WTC11 (cell line): ENCODE data around the gene ATXN10. TPM values are rescaled to one million over a fixed set of nuclear protein-coding genes. Genes with fewer than 3 reads are reported as not detected.

Experiments used
- ATAC-seq: fragments of 200-7000 bp; cut with Tn5 transposase; 2 replicates; pipeline ENCODE4 v1.10.0; 2021; ENCODE audit warnings: mild to moderate bottlenecking, moderate library complexity
- CTCF ChIA-PET: fragments of 300-600 bp; sonication (Branson Sonifier 250); formaldehyde crosslinking; loops from one replicate; lab custom pipeline; 2021; ENCODE audit warnings: antibody characterized with exemption; lab: Charles Lee
- POLR2A ChIA-PET: fragments of 350-600 bp; sonication (Branson Sonifier 250); formaldehyde crosslinking; loops from one replicate; lab custom pipeline; 2021; ENCODE audit warnings: antibody characterized with exemption; lab: Charles Lee
- DNase-seq: peaks from one replicate; pipeline ENCODE4 v3.0.0; 2021; ENCODE audit warnings: low spot score
- H3K27ac Mint-ChIP-seq: 2 replicates; pipeline ENCODE4 v1.8.0; 2021; ENCODE audit warnings: mixed read lengths
- H3K27me3 Mint-ChIP-seq: 2 replicates; pipeline ENCODE4 v1.8.0; 2021; ENCODE audit warnings: low read depth, mild to moderate bottlenecking, moderate library complexity, mixed read lengths
- H3K36me3 Mint-ChIP-seq: 2 replicates; pipeline ENCODE4 v1.8.0; 2021; ENCODE audit warnings: mixed read lengths
- H3K4me1 Mint-ChIP-seq: 2 replicates; pipeline ENCODE4 v1.8.0; 2022; ENCODE audit warnings: mixed read lengths
- H3K4me3 Mint-ChIP-seq: 2 replicates; pipeline ENCODE4 v1.8.0; 2021; ENCODE audit warnings: mild to moderate bottlenecking, moderate library complexity, mixed read lengths
- H3K9me3 Mint-ChIP-seq: 2 replicates; pipeline ENCODE4 v1.8.0; 2021; ENCODE audit warnings: mixed read lengths
- ATF1 ChIP-seq: sonication (generic); formaldehyde crosslinking; IDR thresholded peaks from 2 replicates; pipeline ENCODE4 v1.8.1; 2023; ENCODE audit warnings: mild to moderate bottlenecking, moderate library complexity, missing genetic modification reagents
- CBFB ChIP-seq: sonication (generic); formaldehyde crosslinking; IDR thresholded peaks from 2 replicates; pipeline ENCODE4 v1.8.1; 2022; ENCODE audit warnings: mild to moderate bottlenecking, low read depth, missing genetic modification reagents
- FOXK1 ChIP-seq: sonication (generic); formaldehyde crosslinking; IDR thresholded peaks from 2 replicates; pipeline ENCODE4 v1.8.0; 2022; ENCODE audit warnings: mild to moderate bottlenecking, moderate library complexity, missing genetic modification reagents
- MYBL2 ChIP-seq: sonication (generic); formaldehyde crosslinking; IDR thresholded peaks from 2 replicates; pipeline ENCODE4 v1.8.1; 2023; ENCODE audit warnings: mild to moderate bottlenecking, moderate library complexity, missing genetic modification reagents
- NFE2L1 ChIP-seq: sonication (generic); formaldehyde crosslinking; IDR thresholded peaks from 2 replicates; pipeline ENCODE4 v1.8.1; 2023; ENCODE audit warnings: missing genetic modification reagents
- RELA ChIP-seq: sonication (generic); formaldehyde crosslinking; IDR thresholded peaks from 2 replicates; pipeline ENCODE4 v1.8.1; 2022; ENCODE audit warnings: missing genetic modification reagents, mild to moderate bottlenecking, borderline replicate concordance
- SMAD4 ChIP-seq: sonication (generic); formaldehyde crosslinking; IDR thresholded peaks from 2 replicates; pipeline ENCODE4 v1.8.0; 2022; ENCODE audit warnings: mild to moderate bottlenecking, missing genetic modification reagents
- SP1 ChIP-seq: sonication (generic); formaldehyde crosslinking; conservative IDR thresholded peaks from 2 replicates; pipeline ENCODE4 v1.8.1; 2022; ENCODE audit warnings: missing genetic modification reagents
- ZNF232 ChIP-seq: sonication (generic); formaldehyde crosslinking; IDR thresholded peaks from 2 replicates; pipeline ENCODE4 v1.8.0; 2022; ENCODE audit warnings: mild to moderate bottlenecking, missing genetic modification reagents
- total RNA-seq: library from RNA; stranded (reverse); gene quantifications from 3 replicates; pipeline ENCODE4 v1.2.3, GENCODE V29; 2021
- TF ChIP-seq, protein P1 (sequence below): sonication (generic); formaldehyde crosslinking; IDR thresholded peaks from 2 replicates; pipeline ENCODE4 v1.8.0; 2022; ENCODE audit warnings: missing genetic modification reagents
- TF ChIP-seq, protein P2 (sequence below): fragments of 250-450 bp; sonication (Bioruptor Pico); IDR thresholded peaks from 2 replicates; pipeline ENCODE4 v1.9.0; 2021; ENCODE audit warnings: mild to moderate bottlenecking
- TF ChIP-seq, protein P3 (sequence below): sonication (generic); formaldehyde crosslinking; IDR thresholded peaks from 2 replicates; pipeline ENCODE4 v1.8.1; 2022; ENCODE audit warnings: mild to moderate bottlenecking, missing genetic modification reagents, moderate library complexity, borderline replicate concordance
- TF ChIP-seq, protein P4 (sequence below): sonication (generic); formaldehyde crosslinking; IDR thresholded peaks from 2 replicates; pipeline ENCODE4 v1.8.0; 2023; ENCODE audit warnings: missing genetic modification reagents, mild to moderate bottlenecking, borderline replicate concordance

The ATXN10 gene
- total RNA-seq, 1 experiment from 2014 or later, result 185 TPM

DNA sequence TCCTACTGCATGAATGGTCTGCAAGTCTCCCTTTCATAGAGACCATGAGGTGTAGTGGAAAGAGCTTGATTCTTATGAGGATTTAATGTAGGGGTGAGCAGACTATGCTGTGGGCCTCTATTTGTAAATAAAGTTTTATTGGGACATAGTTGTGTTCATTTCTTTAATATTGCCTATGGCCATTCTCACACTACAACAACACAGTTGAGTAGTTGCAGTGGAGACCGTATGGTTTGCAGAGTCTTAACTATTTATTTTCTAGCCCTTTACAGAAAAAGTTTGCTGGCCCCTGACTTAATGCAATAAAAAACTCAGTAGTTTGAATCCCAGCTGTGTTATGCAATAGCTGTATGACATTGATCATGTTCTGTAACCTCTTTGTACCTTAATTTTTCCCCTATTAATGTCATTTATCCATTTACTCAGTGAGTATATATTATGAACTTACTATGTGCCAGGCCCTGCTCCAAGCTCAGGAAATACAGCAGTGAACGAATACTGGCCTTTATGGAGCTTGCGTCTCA lies 106.3 kb downstream of the ATXN10 start:
- no peaks in the 10 kb centered on the region for H3K9me3 Mint-ChIP-seq
- H3K4me3 Mint-ChIP-seq, result no peak overlapping the region
- DNase-seq (no peak), ATAC-seq (no peak)
- ChIA-PET CTCF (no interaction called here), POLR2A (no interaction called here)
- no peak overlapping the region for H3K27ac Mint-ChIP-seq
- no peak for TF ChIP-seq ATF1
- TF ChIP-seq RELA (CRISPR knock-in tag), result no peak
- TF ChIP-seq, protein P1, sequence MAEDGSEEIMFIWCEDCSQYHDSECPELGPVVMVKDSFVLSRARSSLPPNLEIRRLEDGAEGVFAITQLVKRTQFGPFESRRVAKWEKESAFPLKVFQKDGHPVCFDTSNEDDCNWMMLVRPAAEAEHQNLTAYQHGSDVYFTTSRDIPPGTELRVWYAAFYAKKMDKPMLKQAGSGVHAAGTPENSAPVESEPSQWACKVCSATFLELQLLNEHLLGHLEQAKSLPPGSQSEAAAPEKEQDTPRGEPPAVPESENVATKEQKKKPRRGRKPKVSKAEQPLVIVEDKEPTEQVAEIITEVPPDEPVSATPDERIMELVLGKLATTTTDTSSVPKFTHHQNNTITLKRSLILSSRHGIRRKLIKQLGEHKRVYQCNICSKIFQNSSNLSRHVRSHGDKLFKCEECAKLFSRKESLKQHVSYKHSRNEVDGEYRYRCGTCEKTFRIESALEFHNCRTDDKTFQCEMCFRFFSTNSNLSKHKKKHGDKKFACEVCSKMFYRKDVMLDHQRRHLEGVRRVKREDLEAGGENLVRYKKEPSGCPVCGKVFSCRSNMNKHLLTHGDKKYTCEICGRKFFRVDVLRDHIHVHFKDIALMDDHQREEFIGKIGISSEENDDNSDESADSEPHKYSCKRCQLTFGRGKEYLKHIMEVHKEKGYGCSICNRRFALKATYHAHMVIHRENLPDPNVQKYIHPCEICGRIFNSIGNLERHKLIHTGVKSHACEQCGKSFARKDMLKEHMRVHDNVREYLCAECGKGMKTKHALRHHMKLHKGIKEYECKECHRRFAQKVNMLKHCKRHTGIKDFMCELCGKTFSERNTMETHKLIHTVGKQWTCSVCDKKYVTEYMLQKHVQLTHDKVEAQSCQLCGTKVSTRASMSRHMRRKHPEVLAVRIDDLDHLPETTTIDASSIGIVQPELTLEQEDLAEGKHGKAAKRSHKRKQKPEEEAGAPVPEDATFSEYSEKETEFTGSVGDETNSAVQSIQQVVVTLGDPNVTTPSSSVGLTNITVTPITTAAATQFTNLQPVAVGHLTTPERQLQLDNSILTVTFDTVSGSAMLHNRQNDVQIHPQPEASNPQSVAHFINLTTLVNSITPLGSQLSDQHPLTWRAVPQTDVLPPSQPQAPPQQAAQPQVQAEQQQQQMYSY (CRISPR knock-in tag), result no peak
- no peak for TF ChIP-seq SMAD4
- no peaks in the 10 kb centered on the region for H3K27me3 Mint-ChIP-seq
- H3K36me3 Mint-ChIP-seq, result peaks cover 5% of the 10 kb centered on the region; the same call in 1 of the 2 replicates
- H3K4me1 Mint-ChIP-seq, result peaks cover 26% of the 10 kb centered on the region

DNA sequence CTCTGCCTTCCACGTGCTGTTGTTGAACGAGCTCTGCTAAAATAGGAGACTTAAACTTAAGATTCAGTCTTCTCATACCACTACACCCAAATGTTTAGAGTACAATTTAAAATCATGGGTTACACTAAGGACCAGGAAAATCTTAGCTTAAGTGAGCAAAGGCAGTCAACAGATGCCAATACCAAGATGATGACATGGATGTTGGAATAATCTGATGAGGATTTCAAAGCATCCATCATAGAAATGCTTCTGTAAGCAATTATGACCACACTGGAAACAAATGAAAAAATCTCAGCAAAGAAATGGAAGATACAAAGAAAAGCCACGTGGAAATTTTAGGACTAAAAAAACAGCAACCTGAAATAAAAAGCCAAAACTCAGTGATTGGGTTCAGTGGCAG lies 109.8 kb downstream of the ATXN10 start:
- Mint-ChIP-seq H3K27ac (no peak overlapping the region), H3K9me3 (no peaks in the 10 kb centered on the region), H3K4me3 (no peak overlapping the region), H3K27me3 (no peaks in the 10 kb centered on the region), H3K36me3 (peaks cover 5% of the 10 kb centered on the region; the same call in 1 of the 2 replicates), H3K4me1 (peaks cover 37% of the 10 kb centered on the region)
- DNase-seq (no peak), ATAC-seq (no peak)
- POLR2A ChIA-PET, result no interaction called here
- TF ChIP-seq CBFB (CRISPR knock-in tag), result no peak
- no peak for TF ChIP-seq SP1 (CRISPR knock-in tag)
- TF ChIP-seq, protein P2, sequence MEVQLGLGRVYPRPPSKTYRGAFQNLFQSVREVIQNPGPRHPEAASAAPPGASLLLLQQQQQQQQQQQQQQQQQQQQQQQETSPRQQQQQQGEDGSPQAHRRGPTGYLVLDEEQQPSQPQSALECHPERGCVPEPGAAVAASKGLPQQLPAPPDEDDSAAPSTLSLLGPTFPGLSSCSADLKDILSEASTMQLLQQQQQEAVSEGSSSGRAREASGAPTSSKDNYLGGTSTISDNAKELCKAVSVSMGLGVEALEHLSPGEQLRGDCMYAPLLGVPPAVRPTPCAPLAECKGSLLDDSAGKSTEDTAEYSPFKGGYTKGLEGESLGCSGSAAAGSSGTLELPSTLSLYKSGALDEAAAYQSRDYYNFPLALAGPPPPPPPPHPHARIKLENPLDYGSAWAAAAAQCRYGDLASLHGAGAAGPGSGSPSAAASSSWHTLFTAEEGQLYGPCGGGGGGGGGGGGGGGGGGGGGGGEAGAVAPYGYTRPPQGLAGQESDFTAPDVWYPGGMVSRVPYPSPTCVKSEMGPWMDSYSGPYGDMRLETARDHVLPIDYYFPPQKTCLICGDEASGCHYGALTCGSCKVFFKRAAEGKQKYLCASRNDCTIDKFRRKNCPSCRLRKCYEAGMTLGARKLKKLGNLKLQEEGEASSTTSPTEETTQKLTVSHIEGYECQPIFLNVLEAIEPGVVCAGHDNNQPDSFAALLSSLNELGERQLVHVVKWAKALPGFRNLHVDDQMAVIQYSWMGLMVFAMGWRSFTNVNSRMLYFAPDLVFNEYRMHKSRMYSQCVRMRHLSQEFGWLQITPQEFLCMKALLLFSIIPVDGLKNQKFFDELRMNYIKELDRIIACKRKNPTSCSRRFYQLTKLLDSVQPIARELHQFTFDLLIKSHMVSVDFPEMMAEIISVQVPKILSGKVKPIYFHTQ (CRISPR knock-in tag), result no peak
- no peak for TF ChIP-seq FOXK1 (CRISPR knock-in tag)
- no peak for TF ChIP-seq MYBL2 (CRISPR knock-in tag)
- no peak for TF ChIP-seq NFE2L1
- TF ChIP-seq, protein P3, sequence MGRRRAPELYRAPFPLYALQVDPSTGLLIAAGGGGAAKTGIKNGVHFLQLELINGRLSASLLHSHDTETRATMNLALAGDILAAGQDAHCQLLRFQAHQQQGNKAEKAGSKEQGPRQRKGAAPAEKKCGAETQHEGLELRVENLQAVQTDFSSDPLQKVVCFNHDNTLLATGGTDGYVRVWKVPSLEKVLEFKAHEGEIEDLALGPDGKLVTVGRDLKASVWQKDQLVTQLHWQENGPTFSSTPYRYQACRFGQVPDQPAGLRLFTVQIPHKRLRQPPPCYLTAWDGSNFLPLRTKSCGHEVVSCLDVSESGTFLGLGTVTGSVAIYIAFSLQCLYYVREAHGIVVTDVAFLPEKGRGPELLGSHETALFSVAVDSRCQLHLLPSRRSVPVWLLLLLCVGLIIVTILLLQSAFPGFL (CRISPR knock-in tag), result no peak
- TF ChIP-seq, protein P4, sequence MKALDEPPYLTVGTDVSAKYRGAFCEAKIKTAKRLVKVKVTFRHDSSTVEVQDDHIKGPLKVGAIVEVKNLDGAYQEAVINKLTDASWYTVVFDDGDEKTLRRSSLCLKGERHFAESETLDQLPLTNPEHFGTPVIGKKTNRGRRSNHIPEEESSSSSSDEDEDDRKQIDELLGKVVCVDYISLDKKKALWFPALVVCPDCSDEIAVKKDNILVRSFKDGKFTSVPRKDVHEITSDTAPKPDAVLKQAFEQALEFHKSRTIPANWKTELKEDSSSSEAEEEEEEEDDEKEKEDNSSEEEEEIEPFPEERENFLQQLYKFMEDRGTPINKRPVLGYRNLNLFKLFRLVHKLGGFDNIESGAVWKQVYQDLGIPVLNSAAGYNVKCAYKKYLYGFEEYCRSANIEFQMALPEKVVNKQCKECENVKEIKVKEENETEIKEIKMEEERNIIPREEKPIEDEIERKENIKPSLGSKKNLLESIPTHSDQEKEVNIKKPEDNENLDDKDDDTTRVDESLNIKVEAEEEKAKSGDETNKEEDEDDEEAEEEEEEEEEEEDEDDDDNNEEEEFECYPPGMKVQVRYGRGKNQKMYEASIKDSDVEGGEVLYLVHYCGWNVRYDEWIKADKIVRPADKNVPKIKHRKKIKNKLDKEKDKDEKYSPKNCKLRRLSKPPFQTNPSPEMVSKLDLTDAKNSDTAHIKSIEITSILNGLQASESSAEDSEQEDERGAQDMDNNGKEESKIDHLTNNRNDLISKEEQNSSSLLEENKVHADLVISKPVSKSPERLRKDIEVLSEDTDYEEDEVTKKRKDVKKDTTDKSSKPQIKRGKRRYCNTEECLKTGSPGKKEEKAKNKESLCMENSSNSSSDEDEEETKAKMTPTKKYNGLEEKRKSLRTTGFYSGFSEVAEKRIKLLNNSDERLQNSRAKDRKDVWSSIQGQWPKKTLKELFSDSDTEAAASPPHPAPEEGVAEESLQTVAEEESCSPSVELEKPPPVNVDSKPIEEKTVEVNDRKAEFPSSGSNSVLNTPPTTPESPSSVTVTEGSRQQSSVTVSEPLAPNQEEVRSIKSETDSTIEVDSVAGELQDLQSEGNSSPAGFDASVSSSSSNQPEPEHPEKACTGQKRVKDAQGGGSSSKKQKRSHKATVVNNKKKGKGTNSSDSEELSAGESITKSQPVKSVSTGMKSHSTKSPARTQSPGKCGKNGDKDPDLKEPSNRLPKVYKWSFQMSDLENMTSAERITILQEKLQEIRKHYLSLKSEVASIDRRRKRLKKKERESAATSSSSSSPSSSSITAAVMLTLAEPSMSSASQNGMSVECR (CRISPR knock-in tag), result no peak
- no peak for TF ChIP-seq ATF1
- TF ChIP-seq ZNF232 (CRISPR knock-in tag), result no peak
- CTCF ChIA-PET, result interaction anchor here (1.6 kb wide), 1 partner anchor 50 kb away, joined by 4 read pairs; no protein-coding TSS in a partner anchor
